Eye (tissue), 1 donor: ENCODE measurements around the gene FAAH.

ENCODE experiments used
- DNase-seq: peaks from one replicate; pipeline ENCODE4 v3.0.0-alpha.2; 2015

FAAH gene

DNA sequence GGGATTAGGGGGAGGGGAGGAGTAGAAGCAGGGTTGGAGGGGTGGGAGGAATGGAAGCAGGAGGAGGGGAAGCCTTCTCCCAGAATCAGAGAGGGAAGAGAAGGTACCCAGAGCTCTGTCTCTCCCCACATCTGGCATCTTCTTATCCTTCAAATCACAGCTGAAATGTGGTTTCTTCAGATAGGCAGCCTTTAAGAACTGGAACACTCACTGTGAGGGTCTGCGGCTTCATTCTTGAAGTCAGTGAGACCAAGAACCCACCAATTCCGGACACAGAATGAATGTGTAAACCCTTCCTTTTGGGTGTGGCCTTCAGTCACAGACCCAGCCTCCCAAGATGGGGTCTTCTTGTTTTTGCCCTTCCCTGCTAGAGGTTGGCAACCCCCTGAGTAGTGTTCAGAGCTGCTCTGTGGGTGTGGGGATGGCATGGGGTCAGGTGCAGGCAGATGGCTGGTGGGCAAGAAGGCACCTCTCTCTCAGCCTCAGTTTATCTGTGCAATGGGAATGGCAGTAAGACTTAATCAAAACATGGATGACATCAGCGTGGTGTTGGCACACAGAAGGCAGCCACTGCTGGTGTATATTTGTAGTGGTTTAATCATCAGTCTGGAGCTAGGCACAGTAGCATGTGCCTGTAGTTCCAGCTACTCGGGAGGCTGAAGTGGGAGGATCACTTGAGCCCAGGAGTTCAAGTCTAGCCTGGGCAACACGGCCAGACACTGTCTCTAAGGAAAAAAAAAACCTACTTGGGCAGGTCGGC, 7.2 kb downstream of the FAAH start:
- DNase-seq: no peak

- peak; percentile 74 for DNase-seq
Measured at GRCh38 chr1:46401964-46402626, 8.0 kb downstream of the FAAH start.

- no peak for DNase-seq
Measured at GRCh38 chr1:46403916-46404315, 9.8 kb downstream of the FAAH start.

GRCh38 chr1:46404482-46405196, 10.5 kb downstream of the FAAH start:
- DNase-seq: no peak

DNA sequence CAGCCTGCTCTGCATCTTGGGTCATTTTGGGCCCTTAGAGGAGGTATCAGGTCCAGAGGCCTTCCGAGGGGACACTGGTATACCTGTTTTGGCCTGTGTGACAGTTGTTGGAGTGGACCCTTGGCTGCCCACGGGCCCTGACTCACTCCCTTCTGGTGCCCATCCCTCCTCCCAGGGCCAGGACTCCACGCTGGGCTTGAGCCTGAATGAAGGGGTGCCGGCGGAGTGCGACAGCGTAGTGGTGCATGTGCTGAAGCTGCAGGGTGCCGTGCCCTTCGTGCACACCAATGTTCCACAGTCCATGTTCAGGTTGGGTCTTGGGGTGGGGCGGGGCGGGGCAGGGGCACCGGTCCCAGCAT, 11.1 kb downstream of the FAAH start:
- DNase-seq: no peak

DNA sequence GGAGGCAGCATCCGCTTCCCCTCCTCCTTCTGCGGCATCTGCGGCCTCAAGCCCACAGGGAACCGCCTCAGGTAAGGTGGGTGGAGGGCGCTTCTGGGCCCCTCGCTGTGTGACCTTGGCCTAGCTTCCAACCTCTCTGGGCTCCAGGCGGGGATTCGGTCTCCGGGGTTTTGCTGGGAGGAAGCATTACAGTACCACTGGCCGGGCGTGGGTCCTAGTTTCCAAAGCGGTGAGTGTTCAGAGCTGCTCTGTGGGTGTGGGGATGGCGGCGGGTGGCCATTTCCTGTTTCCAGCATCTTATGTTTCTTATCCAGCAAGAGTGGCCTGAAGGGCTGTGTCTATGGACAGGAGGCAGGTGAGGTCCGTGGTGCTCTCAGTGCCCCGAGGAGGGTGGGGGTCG, 11.6 kb downstream of the FAAH start:
- DNase-seq: no peak

- peak; percentile 71 for DNase-seq
Measured at GRCh38 chr1:46406881-46407608, 12.9 kb downstream of the FAAH start.

DNA sequence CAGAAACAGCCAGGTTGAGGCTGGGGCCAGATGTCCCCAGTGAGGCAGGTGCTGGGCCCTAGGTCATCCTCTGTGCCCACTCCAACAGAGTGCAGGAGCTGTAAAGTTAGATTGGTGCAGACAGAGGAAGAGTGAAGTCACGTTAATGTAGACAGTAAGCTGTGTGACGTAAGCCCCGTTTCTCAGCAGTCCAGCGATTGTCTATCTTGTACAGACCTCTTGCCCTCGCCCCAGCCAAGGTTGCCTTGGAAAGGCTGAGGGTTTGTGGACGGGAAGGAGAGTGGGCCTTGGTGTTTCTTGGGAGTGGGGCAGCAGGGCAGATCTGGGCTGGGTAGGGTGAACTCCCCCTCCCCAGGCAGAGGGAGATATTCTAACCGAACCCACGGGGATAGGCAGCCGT, 13.5 kb downstream of the FAAH start:
- no peak for DNase-seq

GRCh38 chr1:46408356-46409062, 14.4 kb downstream of the FAAH start:
- DNase-seq: no peak

DNA sequence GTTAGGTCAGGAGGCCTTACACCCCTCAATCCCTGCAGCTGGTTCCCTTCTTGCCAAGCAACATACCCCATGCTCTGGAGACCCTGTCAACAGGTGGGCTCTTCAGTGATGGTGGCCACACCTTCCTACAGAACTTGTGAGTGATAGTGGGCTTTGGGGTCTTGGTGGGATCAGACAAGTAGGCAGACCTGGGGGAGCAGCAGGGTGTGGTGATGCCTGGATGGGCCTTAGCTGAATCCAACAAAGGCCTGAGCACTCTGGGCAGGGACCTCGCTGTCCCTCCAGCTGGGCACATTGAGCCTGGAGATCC, 14.9 kb downstream of the FAAH start:
- DNase-seq: no peak

DNA sequence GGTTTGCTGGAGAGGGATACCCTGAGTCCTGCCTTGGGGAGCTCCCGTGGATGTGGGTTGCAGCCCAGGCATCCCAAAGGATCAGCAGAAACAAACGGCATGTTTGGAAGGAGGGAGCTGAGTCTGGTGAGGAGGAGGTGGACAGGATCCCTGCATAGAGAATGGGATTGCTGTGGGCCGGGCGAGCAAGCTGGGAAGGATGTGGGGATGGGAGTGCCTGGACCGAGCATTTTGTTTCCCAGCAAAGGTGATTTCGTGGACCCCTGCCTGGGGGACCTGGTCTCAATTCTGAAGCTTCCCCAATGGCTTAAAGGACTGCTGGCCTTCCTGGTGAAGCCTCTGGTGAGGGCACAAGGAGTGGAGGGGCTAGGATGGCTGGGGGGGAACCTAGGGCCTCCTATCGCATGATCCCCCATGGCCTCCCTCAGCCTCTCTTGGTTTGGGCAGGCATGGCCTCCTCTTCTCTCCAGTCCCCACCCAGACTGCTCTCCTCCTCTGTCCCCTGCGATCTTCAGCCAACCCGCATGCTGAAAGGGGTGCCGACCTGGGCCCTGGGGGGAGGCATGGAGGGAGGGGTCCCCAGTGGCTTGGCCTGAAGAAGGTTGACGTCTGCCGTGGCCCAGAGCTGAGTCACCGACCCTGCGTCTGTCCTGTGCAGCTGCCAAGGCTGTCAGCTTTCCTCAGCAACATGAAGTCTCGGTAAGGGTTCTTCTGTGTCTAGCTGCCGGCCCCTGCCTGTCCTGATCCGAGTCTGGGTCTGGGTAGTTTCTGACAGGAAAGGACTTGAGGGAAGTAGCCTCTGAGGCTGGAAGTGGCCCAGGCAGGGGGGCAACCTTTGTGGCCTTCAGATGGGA, 16.3 kb downstream of the FAAH start:
- no peak for DNase-seq

DNA sequence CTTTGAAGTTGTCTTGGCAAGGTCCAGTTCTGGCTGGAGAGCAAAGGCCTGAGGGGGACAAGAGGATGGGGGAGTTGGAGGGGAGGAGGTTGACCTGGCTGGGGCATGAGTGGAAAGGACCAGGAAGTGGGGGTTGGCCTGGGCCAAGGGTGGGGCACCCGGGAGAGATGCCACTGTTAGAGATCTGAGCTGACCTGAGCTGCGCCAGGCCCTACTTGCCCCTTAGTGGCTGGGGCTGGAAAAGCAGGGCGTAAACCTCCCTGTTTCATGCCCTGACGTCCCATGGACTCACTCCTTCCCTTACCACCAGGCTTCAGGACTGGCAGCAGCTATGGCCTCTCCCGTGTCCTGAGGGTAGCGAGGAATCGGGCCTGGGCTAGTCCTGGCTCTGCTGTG, 16.9 kb downstream of the FAAH start:
- no peak for DNase-seq

GRCh38 chr1:46411601-46412341, 17.7 kb downstream of the FAAH start:
- DNase-seq: no peak

GRCh38 chr1:46412893-46413595, 18.9 kb downstream of the FAAH start:
- no peak for DNase-seq

DNA sequence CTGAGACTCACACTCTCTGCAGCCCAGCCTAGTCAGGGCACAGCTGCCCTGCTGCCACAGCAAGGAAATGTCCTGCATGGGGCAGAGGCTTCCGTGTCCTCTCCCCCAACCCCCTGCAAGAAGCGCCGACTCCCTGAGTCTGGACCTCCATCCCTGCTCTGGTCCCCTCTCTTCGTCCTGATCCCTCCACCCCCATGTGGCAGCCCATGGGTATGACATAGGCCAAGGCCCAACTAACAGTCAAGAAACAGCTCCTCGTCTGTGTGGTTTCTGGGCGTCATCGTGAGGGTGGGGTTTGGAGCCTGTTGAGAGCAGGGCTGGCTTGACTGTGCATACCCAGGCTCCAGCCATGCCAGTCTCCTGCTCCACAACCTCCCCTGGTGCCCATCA, 19.5 kb downstream of the FAAH start:
- DNase-seq: no peak

GRCh38 chr1:46415514-46415913, 21.4 kb downstream of the FAAH start:
- DNase-seq: no peak

GRCh38 chr1:46418976-46419375, 24.9 kb downstream of the FAAH start:
- DNase-seq: no peak

DNA sequence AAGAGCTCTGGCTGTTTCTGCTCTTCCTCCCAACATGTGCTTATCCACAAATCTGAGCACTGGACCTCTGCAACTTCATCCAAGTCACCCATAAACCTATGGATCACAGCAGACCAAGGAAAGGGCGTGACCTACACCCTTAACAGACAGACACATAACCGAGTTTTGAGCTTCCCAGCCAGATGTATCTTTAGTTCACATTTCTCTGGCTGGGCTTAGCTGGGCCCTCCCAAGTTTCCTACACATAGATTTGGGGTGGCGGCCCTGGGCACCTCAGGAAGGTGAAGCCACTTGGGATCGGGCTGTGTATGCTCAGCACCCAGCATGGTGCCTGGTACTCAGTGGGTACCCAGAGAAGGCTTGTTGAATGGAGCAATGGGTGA, 26.4 kb downstream of the FAAH start:
- DNase-seq: no peak

DNA sequence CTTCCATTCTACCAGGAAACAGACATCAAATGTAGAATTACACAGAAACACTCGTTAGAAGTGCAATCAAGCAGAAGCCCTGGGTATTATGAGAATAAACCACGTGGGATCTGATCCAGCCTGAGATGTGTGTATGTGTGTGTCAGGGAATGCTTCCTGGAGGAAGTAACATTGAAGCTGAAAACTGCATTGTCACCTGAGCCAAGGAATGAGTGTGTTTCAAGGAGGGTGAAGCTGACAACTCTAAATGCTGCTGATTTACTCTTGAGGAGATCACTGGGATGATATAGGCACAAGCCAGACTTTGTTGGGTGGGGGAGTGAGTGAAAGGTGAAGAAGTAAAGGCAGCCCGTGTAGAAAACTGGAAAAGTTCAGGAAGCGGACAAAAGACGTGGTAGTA, 27.6 kb downstream of the FAAH start:
- DNase-seq: no peak

GRCh38 chr1:46422261-46422871, 28.2 kb downstream of the FAAH start:
- no peak for DNase-seq
